ENCODE measurements around the gene MFSD11. TPM values are rescaled to one million over a fixed set of nuclear protein-coding genes. Genes with fewer than 3 reads are reported as not detected.
"Not testable (repeated sequence)": the region's sequence is repeated elsewhere in the genome, so short reads cannot be mapped to it uniquely, and the experiment has no call there.

The MFSD11 gene
- total RNA-seq, 1 donor from 2014 or later: 27.0 TPM

GRCh38 chr17:76739568-76740115, 1.7 kb downstream of the MFSD11 start:
- DNase-seq (ENCODE audit: low spot score); intact Hi-C loops (cut with DNase I): not testable (repeated sequence)

- no peak for DNase-seq (ENCODE audit: low spot score)
- intact Hi-C loops (cut with DNase I): no loop called here
Observed at GRCh38 chr17:76740329-76741118, 2.6 kb downstream of the MFSD11 start.

GRCh38 chr17:76742958-76743357, 5.0 kb downstream of the MFSD11 start:
- intact Hi-C loops (cut with DNase I): no loop called here
- no peak for DNase-seq (ENCODE audit: low spot score)

- no peak for DNase-seq (ENCODE audit: low spot score)
- intact Hi-C loops (cut with DNase I): no loop called here
Observed at GRCh38 chr17:76744747-76745146, 6.8 kb downstream of the MFSD11 start.

- intact Hi-C loops (cut with DNase I); DNase-seq (ENCODE audit: low spot score): not testable (repeated sequence)
Observed at GRCh38 chr17:76745785-76746184, 7.9 kb downstream of the MFSD11 start.

GRCh38 chr17:76747716-76748363, 9.9 kb downstream of the MFSD11 start:
- intact Hi-C loops (cut with DNase I): no loop called here
- no peak for DNase-seq (ENCODE audit: low spot score)

- no peak for DNase-seq (ENCODE audit: low spot score)
- intact Hi-C loops (cut with DNase I): no loop called here
Observed at GRCh38 chr17:76748657-76749056, 10.7 kb downstream of the MFSD11 start.

GRCh38 chr17:76751416-76751993, 13.6 kb downstream of the MFSD11 start:
- DNase-seq (ENCODE audit: low spot score): no peak
- intact Hi-C loops (cut with DNase I): no loop called here

GRCh38 chr17:76752006-76752405, 14.1 kb downstream of the MFSD11 start:
- no peak for DNase-seq (ENCODE audit: low spot score)
- intact Hi-C loops (cut with DNase I): no loop called here

- intact Hi-C loops (cut with DNase I): no loop called here
- DNase-seq (ENCODE audit: low spot score): no peak
Observed at GRCh38 chr17:76753061-76753961, 15.4 kb downstream of the MFSD11 start.

- intact Hi-C loops (cut with DNase I): no loop called here
- no peak for DNase-seq (ENCODE audit: low spot score)
Observed at GRCh38 chr17:76755285-76755684, 17.4 kb downstream of the MFSD11 start.

GRCh38 chr17:76757256-76757655, 19.3 kb downstream of the MFSD11 start:
- intact Hi-C loops (cut with DNase I): no loop called here
- DNase-seq (ENCODE audit: low spot score): no peak

GRCh38 chr17:76758570-76758969, 20.7 kb downstream of the MFSD11 start:
- intact Hi-C loops (cut with DNase I): no loop called here

GRCh38 chr17:76772842-76773525, 35.1 kb downstream of the MFSD11 start:
- no peak for DNase-seq (ENCODE audit: low spot score)
- intact Hi-C loops (cut with DNase I): no loop called here

More at GRCh38 chr17:76758570-76758969, 20.7 kb downstream of the MFSD11 start:
- DNase-seq (ENCODE audit: low spot score): no peak

- no peak for DNase-seq (ENCODE audit: low spot score)
- intact Hi-C loops (cut with DNase I): no loop called here
Observed at GRCh38 chr17:76775021-76775600, 37.2 kb downstream of the MFSD11 start.

- intact Hi-C loops (cut with DNase I): no loop called here
- no peak for DNase-seq (ENCODE audit: low spot score)
Observed at GRCh38 chr17:76781056-76781982, 43.4 kb downstream of the MFSD11 start.

- intact Hi-C loops (cut with DNase I): no loop called here
- DNase-seq (ENCODE audit: low spot score): no peak
Observed at GRCh38 chr17:76783146-76783545, 45.2 kb downstream of the MFSD11 start.

GRCh38 chr17:76784926-76785325, 47.0 kb downstream of the MFSD11 start:
- no peak for DNase-seq (ENCODE audit: low spot score)
- intact Hi-C loops (cut with DNase I): no loop called here
